HG02970 (cell line): ENCODE measurements around the gene GDPD3.

Experiments
- ATAC-seq: cut with Tn5 transposase; IDR thresholded peaks from one replicate; pipeline ENCODE4 v1.9.1; 2021; ENCODE audit warnings: mild to moderate bottlenecking, moderate library complexity, moderate number of reproducible peaks; ENCODE audit not compliant: unreplicated experiment, low FRiP score

The GDPD3 gene, protein sequence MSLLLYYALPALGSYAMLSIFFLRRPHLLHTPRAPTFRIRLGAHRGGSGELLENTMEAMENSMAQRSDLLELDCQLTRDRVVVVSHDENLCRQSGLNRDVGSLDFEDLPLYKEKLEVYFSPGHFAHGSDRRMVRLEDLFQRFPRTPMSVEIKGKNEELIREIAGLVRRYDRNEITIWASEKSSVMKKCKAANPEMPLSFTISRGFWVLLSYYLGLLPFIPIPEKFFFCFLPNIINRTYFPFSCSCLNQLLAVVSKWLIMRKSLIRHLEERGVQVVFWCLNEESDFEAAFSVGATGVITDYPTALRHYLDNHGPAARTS

DNA sequence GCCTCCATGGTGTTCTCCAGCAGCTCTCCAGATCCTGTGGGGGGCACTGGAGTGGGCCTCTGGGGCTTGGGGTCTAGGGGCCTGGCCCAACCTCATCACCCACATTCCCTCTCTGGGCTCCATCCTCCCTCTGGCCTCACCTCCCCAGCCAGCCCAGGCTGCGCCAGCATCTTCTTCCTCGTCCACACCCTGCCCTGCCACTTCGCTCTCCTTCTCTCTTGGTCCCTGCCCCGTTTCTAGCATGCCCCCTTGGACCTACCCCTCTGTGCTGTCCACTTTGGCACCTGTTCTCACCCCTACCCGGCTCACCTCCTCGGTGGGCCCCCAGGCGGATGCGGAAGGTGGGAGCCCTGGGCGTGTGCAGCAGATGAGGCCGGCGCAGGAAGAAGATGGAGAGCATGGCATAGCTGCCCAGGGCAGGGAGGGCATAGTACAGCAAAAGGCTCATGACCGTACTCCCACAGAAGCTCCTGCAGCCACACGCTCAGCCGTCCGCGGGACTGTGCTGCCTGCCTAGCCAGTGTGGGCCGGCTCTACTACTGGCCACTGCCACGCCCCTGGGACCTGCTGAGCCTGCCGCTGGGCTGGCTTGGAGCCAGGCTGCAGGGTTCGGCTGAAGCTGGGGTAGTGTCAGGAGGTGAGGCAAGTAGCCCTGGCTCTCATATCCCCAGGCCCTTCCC lies at the start of gene GDPD3:
GDPD3 (minus strand) TSS at position 507 of the 680 bp plus-strand sequence; CDS start at position 448, 59 bp downstream.
- ATAC-seq: no peak

DNA sequence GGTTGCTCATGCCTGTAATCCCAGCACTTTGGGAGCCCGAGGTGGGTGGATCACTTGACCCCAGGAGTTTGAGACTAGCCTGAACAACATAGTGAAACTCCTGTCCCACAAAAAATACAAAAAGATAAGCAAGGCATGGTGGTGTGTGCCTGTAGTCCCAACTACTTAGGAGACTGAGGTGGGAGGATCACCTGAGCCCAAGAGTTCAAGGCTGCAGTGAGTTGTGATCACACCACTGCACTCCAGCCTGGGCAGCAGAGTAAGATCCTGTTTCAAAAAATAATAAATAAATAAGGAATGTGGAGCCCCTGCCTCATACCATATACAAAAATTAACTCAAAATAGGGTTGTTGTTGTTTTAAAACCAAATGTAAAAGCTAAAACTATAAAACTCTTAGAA lies 43.9 kb upstream of the GDPD3 start:
- no peak for ATAC-seq

DNA sequence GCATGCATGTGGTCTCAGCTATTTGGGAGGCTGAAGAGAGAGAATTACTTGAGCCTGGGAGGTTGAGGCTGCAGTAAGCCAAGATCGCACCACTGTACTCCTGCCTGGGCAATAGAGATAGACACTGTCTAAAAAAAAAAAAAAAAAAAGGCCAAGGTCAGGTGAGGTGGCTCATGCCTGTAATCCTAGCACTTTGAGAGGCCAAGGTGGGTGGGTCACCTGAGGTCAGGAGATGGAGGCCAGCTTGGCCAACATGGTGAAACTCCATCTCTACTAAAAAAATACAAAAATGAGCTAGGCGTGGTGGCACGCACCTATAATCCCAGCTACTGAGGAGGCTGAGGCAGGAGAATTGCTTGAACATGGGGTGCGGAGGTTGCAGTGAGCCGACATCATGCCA lies 41.9 kb upstream of the GDPD3 start:
- ATAC-seq: no peak

DNA sequence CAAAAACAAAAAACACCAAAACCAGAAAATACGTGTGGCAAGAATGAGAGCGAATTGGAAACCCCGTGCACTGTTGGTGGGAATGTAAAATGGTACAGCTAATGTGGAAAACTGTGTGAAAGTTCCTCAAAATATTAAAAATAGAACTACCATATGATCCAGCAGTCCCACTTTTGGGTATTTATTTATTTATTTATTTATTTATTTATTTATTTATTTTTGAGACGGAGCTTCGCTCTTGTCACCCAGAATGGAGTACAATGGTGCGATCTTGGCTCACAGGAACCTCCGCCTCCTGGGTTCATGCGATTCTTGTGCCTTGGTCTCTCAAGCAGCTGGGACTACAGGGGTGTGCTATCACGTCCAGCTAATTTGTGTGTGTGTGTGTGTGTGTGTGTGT lies 39.2 kb upstream of the GDPD3 start:
- no peak for ATAC-seq

DNA sequence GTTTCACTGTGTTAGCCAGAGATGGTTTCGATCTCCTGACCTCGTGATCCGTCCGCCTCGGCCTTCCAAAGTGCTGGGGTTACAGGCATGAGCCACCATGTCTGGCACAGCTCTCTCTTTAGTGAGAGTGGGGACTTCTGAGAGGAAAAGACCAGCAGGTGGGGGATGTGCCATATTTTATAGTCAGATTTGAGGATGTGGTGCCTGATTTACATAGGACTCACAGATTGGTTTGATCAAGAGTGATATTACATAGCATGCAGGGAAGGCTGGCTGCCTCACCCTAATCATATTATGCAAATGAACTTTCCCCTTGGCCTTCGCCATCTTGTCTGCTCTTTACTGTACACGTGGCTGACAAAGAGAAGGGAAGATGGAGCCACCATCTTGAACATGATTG lies 37.8 kb upstream of the GDPD3 start:
- ATAC-seq: no peak

DNA sequence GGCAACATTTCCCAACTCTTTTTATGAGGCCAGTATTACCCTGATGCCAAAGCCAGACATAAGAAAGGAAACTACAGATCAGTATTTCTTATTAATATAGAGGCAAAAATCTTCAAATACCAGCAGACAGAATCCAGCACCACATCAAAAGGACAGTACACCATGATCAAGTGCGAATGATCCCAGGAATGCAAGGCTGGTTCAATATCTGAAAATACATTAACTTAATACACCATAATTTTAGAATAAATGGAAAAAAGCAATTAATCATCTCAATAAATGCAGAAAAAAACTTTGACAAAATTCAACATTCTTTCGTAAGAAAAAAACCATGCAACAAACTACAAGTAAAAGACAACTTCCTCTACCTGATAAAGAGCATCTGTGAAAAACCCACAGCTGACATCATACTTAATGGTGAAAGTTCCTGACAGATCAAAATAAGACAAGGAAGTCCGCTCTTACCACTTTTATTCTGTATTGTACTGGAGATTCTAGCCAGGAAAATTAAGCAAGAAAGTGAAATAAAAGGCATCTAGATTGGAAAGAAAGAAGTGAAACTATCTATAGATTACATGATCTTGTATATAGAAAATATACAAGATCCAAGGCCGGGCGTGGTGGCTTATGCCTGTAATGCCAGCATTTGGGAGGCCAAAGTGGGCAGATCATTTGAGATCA lies 36.1 kb upstream of the GDPD3 start:
- ATAC-seq: no peak

DNA sequence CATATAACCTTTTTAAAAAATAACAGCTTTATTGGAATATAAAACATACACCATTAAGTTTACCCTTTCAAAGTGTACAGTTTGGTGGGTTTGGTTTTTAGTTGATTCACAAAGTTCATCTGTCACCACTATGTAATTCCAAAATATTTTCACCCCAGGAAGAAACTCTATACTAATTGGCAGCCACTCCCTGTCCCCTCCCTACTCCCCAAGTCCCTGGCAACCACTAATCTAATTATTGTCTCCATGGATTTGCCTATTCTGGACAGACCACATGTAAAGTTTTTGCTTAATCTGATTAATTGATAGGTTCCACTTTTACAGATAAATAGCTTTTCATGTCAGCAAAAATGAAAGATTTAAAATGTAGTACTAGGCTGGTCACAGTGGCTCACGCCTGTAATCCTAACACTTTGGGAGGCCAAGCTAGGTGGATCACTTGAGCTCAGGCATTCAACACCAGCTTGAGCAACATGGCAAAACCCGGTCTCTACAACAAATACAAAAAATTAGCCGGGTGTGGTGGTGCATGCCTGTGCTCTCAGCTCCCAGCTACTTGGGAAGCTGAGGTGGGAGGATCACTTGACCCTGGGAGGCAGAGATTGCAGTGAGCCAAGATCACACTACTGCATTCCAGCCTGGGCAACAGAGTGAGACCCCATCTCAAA lies 34.6 kb upstream of the GDPD3 start:
- ATAC-seq: no peak

DNA sequence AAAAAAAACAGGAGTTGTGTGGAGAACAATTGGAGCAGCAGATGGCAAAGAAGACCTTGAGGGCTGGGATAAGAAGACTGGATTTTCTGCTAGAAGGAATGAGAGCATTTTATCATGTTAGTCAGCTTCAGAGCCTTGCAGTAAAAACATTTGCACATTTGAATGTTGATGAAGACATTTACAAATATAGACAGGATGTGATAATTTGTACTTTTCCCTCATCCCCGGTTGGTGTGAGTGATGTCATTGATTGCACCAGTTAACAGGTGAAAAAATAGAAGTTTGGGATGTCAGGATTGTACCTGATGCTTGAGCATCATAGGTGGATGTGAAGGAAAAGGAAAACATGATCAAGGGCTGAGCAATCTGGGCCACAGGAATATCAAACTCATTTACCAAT lies 32.3 kb upstream of the GDPD3 start:
- no peak for ATAC-seq

DNA sequence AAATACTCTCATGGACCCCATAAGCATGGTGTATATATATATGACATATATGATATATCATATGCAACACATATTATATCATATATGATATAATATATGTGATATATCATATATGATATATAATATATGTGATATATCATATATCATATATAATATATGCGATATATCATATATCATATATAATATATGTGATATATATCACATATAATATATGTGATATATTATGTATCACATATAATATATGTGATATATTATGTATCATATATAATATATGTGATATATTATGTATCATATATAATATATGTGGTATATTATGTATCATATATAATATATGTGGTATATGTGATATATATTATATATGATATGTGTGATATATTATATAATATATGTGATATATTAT lies 31.6 kb upstream of the GDPD3 start:
- ATAC-seq: no peak

DNA sequence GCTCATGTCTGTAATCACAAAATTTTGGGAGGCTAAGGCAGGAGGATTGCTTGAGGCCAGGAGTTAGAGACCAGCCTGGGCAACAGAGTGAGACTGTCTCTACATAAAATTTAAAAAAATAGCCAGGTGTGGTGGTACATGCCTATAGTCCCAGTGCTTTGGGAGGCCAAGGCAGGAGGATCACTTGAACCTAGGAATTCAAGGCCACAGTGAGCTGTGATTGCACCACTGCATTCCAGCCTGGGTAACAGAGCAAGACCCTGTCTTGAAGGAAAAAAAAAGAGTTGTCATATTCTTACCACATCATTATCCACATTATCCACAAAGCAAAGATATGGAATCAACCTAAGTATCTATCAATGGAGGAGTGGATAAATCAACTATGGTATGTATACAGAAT lies 30.7 kb upstream of the GDPD3 start:
- no peak for ATAC-seq

DNA sequence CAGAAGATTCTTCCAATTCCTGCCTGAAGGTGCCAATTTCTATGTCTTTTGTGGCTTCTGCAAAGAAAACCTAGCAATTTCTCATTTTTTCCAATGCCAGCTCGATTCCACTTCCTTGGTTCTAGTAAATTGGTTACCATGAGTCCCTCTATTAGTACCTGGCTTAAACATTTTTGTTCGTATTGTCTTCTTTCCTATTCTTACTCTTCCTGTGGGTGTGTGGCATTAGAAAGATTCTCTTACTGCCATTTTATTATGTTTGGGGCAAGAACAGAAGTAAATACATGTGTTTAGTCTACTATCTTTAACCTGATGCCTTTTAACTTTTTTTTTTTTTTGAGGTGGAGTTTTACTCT lies 30.0 kb upstream of the GDPD3 start:
- ATAC-seq: no peak

DNA sequence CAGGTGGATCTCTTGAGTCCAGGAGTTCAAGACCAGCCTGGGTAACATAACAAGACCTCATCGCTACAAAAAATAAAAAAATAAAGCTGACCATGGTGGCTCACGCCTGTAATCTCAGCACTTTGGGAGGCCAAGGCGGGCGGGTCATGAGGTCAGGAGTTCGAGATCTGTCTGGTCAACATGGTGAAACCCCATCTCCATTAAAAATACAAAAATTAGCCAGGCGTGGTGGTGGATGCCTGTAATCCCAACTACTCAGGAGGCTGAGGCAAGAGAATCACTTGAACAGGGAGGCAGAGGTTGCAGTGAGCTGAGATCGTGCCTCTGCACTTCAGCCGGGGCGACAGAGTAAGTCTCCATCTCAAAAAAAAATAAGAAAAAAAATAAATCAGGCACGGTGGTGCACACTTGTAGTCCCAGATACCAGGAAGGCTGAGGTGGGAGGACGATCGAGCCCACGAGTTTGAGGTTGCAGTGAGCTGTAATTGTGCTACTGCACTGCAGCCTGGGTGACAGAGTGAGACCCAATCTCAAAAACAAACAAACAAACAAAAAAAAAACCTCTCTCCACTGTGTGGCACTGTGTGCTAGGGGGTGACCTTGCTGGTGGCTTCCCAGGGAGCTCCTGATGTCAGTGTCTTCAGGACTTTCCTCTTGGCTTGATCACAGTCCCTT lies 29.5 kb upstream of the GDPD3 start:
- ATAC-seq: no peak

DNA sequence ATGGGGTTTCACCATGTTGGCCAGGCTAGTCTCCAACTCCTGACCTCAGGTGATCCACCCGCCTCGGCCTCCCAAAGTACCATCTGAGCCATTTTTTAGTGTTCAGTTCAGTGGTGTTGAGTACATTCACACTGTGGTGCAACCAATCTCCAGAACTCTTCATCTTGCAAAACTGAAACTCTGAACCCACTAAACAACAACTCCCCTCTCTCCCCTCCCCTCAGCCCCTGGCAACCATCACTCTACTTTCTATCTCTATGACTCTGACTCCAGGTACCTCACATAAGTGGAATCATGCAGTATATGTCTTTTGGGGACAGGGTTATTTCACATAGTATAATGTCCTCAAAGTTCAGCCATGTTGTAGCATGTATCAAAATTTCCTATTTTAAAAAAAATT lies 28.4 kb upstream of the GDPD3 start:
- no peak for ATAC-seq

DNA sequence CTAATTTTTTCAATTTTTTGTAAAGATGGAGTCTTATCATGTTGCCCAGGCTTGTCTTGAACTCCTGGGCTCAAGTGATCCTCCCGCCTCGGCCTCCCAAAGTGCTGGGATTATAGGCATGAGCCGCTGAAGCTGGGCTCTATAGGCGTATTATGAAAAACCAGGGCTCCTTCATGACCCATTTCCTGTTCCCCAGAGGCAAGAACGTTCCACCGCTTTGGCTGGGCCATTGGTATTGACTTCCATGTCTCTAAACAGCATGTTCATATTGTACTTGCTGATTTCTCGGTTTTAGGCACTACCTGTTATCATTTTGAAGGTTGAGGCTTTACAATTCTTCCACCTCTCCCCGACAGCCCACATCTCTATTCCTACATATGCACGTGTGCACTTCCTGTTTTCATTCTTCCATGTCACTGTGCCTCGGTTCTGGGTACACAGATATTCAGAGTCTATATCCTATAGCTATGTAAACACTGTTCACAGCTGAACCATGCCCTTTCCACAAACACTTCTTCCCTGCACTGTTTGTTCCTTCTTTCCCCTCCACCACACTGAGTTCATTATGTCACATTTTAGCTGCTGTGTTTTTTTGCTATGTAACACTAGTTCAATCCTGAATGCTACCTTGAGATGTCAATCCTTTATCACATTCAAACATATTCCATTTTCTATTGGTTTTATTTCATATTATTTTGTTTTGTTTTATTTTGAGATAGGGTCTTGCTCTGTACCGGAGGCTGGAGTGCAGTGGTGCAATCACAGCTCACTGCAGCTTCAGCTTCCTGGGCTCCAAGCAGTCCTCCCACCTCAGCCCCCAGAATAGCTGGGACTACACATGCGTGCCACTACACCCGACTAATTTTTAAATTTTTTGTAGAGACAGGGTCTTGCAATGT lies 26.5 kb upstream of the GDPD3 start:
- ATAC-seq: no peak

DNA sequence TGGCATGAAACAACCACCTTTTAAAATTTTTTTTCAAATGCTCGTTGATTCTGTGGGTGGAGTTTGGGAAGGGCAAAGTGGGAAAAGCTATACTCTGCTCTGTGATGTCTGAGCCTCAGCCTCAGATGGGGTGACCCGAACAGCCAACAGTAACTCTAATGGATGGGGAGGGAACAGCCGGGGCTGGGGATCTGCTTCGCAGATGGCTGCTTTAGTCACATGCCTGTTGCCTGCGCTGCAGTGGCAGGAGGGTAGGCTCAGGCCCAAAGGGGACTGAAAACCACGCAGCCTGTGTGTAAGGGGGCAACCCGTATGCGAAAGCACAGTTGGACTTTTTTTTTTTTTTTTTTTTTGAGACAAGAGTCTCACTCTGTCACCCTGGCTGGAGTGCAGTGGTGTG lies 24.6 kb upstream of the GDPD3 start:
- ATAC-seq: no peak

DNA sequence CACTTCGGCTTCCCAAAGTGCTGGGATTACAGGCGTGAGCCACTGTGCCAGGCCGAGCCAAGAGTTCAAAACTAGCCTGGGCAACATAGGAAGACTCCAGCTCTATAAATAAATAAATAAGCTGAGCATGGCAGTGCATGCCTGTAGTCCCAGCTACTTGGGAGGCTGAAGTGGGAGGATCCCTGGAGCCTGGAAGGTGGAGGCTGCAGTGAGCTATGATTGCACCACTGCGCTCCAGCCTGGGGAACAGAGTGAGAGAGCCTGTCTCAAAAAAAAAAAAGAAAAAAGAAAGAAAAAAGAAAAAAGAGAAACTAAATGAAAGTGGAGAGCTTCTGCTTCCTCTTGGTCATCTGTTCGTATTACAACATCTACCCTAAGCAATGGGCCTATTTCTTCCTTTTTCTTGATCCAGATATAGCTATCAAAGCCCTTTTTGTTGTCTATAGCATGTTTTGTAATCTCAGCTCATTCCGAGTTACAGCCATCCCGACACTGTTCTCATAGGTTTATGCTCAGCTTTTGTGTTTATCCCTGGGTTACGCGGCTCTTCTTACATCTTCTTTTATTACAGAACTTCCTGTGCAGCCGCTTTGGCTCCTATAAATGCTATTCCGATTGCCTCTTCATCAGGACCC lies 23.8 kb upstream of the GDPD3 start:
- ATAC-seq: no peak

DNA sequence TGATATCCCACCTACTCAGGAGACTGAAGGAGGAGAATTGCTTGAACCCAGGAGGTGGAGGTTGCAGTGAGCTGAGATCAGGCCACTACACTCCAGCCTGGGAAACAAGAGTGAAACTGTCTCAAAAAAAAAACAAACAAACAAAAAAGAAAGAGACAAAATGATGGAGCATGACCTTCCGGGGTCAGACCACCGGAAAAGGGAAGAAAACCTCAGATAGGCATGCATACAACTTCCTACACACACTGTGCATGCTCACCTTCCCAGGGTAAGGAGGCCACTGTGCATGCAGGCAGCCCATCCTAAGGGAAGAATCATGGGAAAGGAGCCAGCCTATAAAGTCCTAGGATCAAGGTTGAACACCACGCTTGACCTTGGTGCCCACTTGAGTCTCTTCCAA lies 19.3 kb upstream of the GDPD3 start:
- no peak for ATAC-seq

DNA sequence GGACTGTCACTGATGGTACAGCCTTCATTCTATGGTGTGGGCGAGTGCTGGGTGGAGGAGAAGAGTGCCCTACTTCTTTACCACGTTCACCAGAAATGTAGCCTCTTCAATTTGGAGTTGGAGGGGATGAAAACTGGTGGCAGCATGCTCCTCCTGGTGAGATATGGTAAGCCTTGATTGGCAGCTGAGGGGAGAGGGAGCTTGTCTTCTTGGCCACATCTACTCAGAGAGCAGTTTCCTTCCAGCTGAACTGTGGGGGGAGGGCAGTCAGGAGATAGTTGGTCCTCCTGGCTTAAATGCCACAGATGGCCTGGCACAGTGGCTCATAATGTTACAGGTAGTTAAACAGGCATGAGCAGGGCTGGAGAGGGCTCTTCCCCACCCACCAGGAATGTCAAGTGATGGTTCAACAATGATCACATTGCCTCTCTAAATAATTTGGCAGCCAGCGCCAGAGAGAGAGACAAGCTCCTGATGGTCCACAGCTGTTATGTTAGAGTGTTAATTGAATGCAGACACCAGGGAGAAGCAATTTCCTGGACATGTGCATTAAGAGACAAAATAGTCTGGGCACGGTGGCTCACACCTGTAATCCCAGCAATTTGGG lies 18.6 kb upstream of the GDPD3 start:
- ATAC-seq: no peak

DNA sequence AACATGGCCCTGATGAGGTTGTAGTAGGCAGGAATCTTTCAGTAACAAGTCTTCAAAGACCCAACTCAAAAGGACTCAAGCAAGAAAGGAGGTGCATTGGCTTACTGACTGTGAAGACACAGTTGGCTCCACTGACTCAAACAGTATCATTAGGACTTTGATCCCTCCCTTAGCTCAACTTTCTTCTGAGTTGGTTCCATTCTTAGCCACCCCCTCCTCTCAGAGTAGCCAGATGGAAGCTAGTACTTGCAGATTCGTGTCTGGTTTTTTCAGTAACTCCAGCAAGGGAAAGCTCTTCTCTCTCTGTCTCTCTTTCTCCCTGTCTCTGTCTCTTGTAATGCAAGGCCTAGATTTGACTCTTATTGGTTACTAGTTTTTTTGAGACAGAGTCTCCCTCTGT lies 14.7 kb upstream of the GDPD3 start:
- no peak for ATAC-seq
